Smooth muscle cell of trachea (primary cell): Measurements from ENCODE around the gene CENPT. TPM values are rescaled to one million over a fixed set of nuclear protein-coding genes. Genes with fewer than 3 reads are reported as not detected.

Source experiments
- total RNA-seq: library from RNA; depleted of rRNA; stranded (reverse); fragments of >200 nt; gene quantifications from 2 replicates; pipeline ENCODE4 v1.2.1, GENCODE V29; 2014

The CENPT gene
- 35.6 and 36.1 TPM in 2 replicates for total RNA-seq

GRCh38 chr16:67847064-67847861 is at the start of gene CENPT:
CENPT (minus strand) TSS chr16:67847693; CDS start chr16:67833859, 13,834 bp downstream.

GRCh38 chr16:67892899-67893742 is 45.6 kb upstream of the CENPT start, which contains the start of gene PSKH1:
PSKH1 (plus strand) TSS chr16:67893254; CDS start chr16:67908750, 15,496 bp downstream.

GRCh38 chr16:67884684-67885083 is 37.2 kb upstream of the CENPT start, which contains the start of gene NRN1L:
NRN1L (plus strand) TSS chr16:67884885; CDS start chr16:67884904, 19 bp downstream.

GRCh38 chr16:67872631-67873434 is 25.3 kb upstream of the CENPT start, which contains the start of gene EDC4:
EDC4 (plus strand) TSS chr16:67873052; CDS start chr16:67873262, 210 bp downstream.

GRCh38 chr16:67846320-67847063 is 1.0 kb downstream of the CENPT start, which contains the start of gene NUTF2:
NUTF2 (plus strand) TSS chr16:67846933; CDS start chr16:67865131, 18,198 bp downstream.

GRCh38 chr16:67841816-67842508 is 5.5 kb downstream of the CENPT start, which contains the start of gene THAP11:
THAP11 (plus strand) TSS chr16:67842320; CDS start chr16:67842555, 235 bp downstream.

GRCh38 chr16:67806428-67807147 is 40.9 kb downstream of the CENPT start, which contains the start of the genes RANBP10 and TSNAXIP1:
RANBP10 (minus strand) TSS chr16:67806560; CDS start chr16:67806536, 24 bp downstream.
TSNAXIP1 (plus strand) TSS chr16:67806889; CDS start chr16:67807150, 261 bp downstream.

Other genes with a start within 250 kb of the CENPT start
- under 0.01 and 0.29 TPM in 2 replicates for gene CARMIL2, start 202.5 kb downstream of the CENPT start, total RNA-seq
- 15.4 and 16.7 TPM in 2 replicates for gene ACD, start 187.4 kb downstream of the CENPT start, total RNA-seq
- gene PARD6A, start 186.7 kb downstream of the CENPT start, total RNA-seq = 0.44 and 2.5 TPM in 2 replicates
- gene ENKD1, start 180.9 kb downstream of the CENPT start, total RNA-seq = 18.2 and 21.8 TPM in 2 replicates
- 9.6 and 13.7 TPM in 2 replicates for gene C16orf86, start 180.9 kb downstream of the CENPT start, total RNA-seq
- gene GFOD2, start 128.4 kb downstream of the CENPT start, total RNA-seq = 15.4 and 16.1 TPM in 2 replicates
- 4.9 and 7.8 TPM in 2 replicates for gene RANBP10, start 41.1 kb downstream of the CENPT start, total RNA-seq
- gene TSNAXIP1, start 40.8 kb downstream of the CENPT start, total RNA-seq = 0.73 and 1.3 TPM in 2 replicates
- gene THAP11, start 5.4 kb downstream of the CENPT start, total RNA-seq = 32.6 and 58.1 TPM in 2 replicates
- 141 and 205 TPM in 2 replicates for gene NUTF2, start 760 bp downstream of the CENPT start, total RNA-seq
- 61.5 and 67.2 TPM in 2 replicates for gene EDC4, start 25.4 kb upstream of the CENPT start, total RNA-seq
- gene NRN1L, start 37.2 kb upstream of the CENPT start, total RNA-seq = 0.73 TPM in 1 of 2 replicates, not detected in the other
- gene PSKH1, start 45.6 kb upstream of the CENPT start, total RNA-seq = 14.5 and 18.5 TPM in 2 replicates
- gene CTRL, start 84.2 kb upstream of the CENPT start, total RNA-seq = 0.33 and 0.44 TPM in 2 replicates
- 56.1 and 69.8 TPM in 2 replicates for gene PSMB10, start 89.2 kb upstream of the CENPT start, total RNA-seq
- gene LCAT, start 96.4 kb upstream of the CENPT start, total RNA-seq = 7.6 and 12.4 TPM in 2 replicates
- 78.1 and 109 TPM in 2 replicates for gene SLC12A4, start 120.9 kb upstream of the CENPT start, total RNA-seq
- gene DPEP3, start 132.8 kb upstream of the CENPT start, total RNA-seq = not detected in 2 replicates
- not detected in 2 replicates for gene DPEP2, start 151.8 kb upstream of the CENPT start, total RNA-seq
- gene DPEP2NB, start 168.2 kb upstream of the CENPT start, total RNA-seq = not detected in 2 replicates
- 9.3 TPM in 2 replicates for gene DDX28, start 175.5 kb upstream of the CENPT start, total RNA-seq
- 18.7 and 31.1 TPM in 2 replicates for gene DUS2, start 175.6 kb upstream of the CENPT start, total RNA-seq
- 8.1 and 15.1 TPM in 2 replicates for gene NFATC3, start 237.7 kb upstream of the CENPT start, total RNA-seq